DND-41 (cell line): Measurements from ENCODE around the gene SFT2D1.

ENCODE experiments used
- ATAC-seq: fragments of 200-7000 bp; cut with Tn5 transposase; 3 replicates; pipeline ENCODE4 v1.9.1; 2021; ENCODE audit warnings: low read depth; ENCODE audit not compliant: insufficient read depth
- DNase-seq: peaks from one replicate; pipeline ENCODE4 v3.0.0-alpha.2; 2020
- H2AFZ ChIP-seq: 2 replicates; pipeline ENCODE4 v1.6.0; 2012; ENCODE audit warnings: low read depth, low read length
- H3K27ac ChIP-seq: 2 replicates; pipeline ENCODE4 v1.5.1; 2012; ENCODE audit warnings: low read length, inconsistent platforms
- H3K27me3 ChIP-seq: fragments of 200-600 bp; sonication (generic); 2 replicates; pipeline ENCODE4 v1.6.0; 2012; ENCODE audit warnings: low read length, mild to moderate bottlenecking, inconsistent platforms; ENCODE audit not compliant: insufficient read depth, poor library complexity
- H3K36me3 ChIP-seq: 2 replicates; pipeline ENCODE4 v1.5.1; 2012; ENCODE audit warnings: low read length, inconsistent platforms; ENCODE audit not compliant: insufficient read depth
- H3K4me1 ChIP-seq: 2 replicates; pipeline ENCODE4 v1.5.1; 2012; ENCODE audit warnings: mild to moderate bottlenecking, low read length; ENCODE audit not compliant: insufficient read depth
- H3K4me2 ChIP-seq: 2 replicates; pipeline ENCODE4 v1.6.0; 2012; ENCODE audit warnings: mild to moderate bottlenecking, moderate library complexity, low read length, inconsistent platforms; ENCODE audit not compliant: insufficient read depth
- H3K4me3 ChIP-seq, 2 experiments: fragments of 200-600 bp in 1 of 2; shearing (Covaris generic) in 1 of 2; 2 replicates each; pipeline ENCODE4 v1.5.1; 2012 to 2016; ENCODE audit warnings: inconsistent platforms in 2 of 2, low read length in 2 of 2, mild to moderate bottlenecking in 2 of 2, low read depth in 1 of 2, moderate library complexity in 1 of 2
- H3K79me2 ChIP-seq: 2 replicates; pipeline ENCODE4 v1.6.0; 2012; ENCODE audit warnings: low read length, inconsistent platforms; ENCODE audit not compliant: insufficient read depth
- H3K9ac ChIP-seq: 2 replicates; pipeline ENCODE4 v1.6.0; 2012; ENCODE audit warnings: low read depth, mild to moderate bottlenecking, inconsistent platforms, low read length, moderate library complexity
- H3K9me3 ChIP-seq: 2 replicates; pipeline ENCODE4 v1.5.1; 2012; ENCODE audit warnings: low read length, moderate library complexity, mild to moderate bottlenecking, inconsistent platforms; ENCODE audit not compliant: insufficient read depth, severe bottlenecking
- H4K20me1 ChIP-seq: 2 replicates; pipeline ENCODE4 v1.6.0; 2012; ENCODE audit warnings: low read length; ENCODE audit not compliant: insufficient read depth
- CTCF ChIP-seq: IDR thresholded peaks from 2 replicates; pipeline ENCODE4 v1.5.1; 2012; ENCODE audit warnings: borderline replicate concordance, low read length, moderate library complexity, mild to moderate bottlenecking; ENCODE audit not compliant: poor library complexity, severe bottlenecking; ENCODE audit errors: extremely low read depth
- EZH2 ChIP-seq: IDR thresholded peaks from 3 replicates; pipeline ENCODE4 v1.6.1; 2012; ENCODE audit warnings: borderline replicate concordance, low read depth, mild to moderate bottlenecking, moderate library complexity, low read length, inconsistent platforms; ENCODE audit not compliant: severe bottlenecking

Gene SFT2D1

GRCh38 chr6:166343150-166343487 lies 774 bp upstream of the SFT2D1 start:
- DNase-seq, result no peak
- H2AFZ ChIP-seq, result peak overlapping the region; percentile 90
- peaks cover 29% of the 10 kb centered on the region for H4K20me1 ChIP-seq
- TF ChIP-seq CTCF (no peak), EZH2 (no peak)
- no peaks in the 10 kb centered on the region for H3K27me3 ChIP-seq
- H3K27ac ChIP-seq, result peak overlapping the region; percentile 77
- H3K36me3 ChIP-seq, result peaks cover 23% of the 10 kb centered on the region
- ATAC-seq, result no peak
- H3K4me2 ChIP-seq, result peak overlapping the region; percentile 67
- peak overlapping the region; percentile 76 to 79 for H3K4me3 ChIP-seq
- H3K9me3 ChIP-seq, result no peaks in the 10 kb centered on the region
- peak overlapping the region; percentile 87 for H3K9ac ChIP-seq
- peaks cover 48% of the 10 kb centered on the region for H3K79me2 ChIP-seq
- H3K4me1 ChIP-seq, result peaks cover 44% of the 10 kb centered on the region

- peak overlapping the region; percentile 67 for H3K4me2 ChIP-seq
- no peaks in the 10 kb centered on the region for H3K9me3 ChIP-seq
- peaks cover 60% of the 10 kb centered on the region for H3K79me2 ChIP-seq
- H3K4me1 ChIP-seq, result peaks cover 55% of the 10 kb centered on the region
- H2AFZ ChIP-seq, result peak overlapping the region; percentile 90
- peak overlapping the region; percentile 87 for H3K9ac ChIP-seq
- H3K27me3 ChIP-seq, result no peaks in the 10 kb centered on the region
- peaks cover 35% of the 10 kb centered on the region for H3K36me3 ChIP-seq
- DNase-seq, result peak; percentile 41
- peak overlapping the region; percentile 77 for H3K27ac ChIP-seq
- peak; percentile 53 for ATAC-seq
- TF ChIP-seq CTCF, result no peak
- no peak for TF ChIP-seq EZH2
- peak overlapping the region; percentile 76 to 79 for H3K4me3 ChIP-seq
- peaks cover 38% of the 10 kb centered on the region for H4K20me1 ChIP-seq
Observed at GRCh38 chr6:166341977-166342348, 382 bp downstream of the SFT2D1 start.

GRCh38 chr6:166341464-166341863 lies 881 bp downstream of the SFT2D1 start:
- H3K4me3 ChIP-seq, result peak overlapping the region; percentile 76 to 79
- peak overlapping the region; percentile 67 for H3K4me2 ChIP-seq
- DNase-seq, result no peak
- no peaks in the 10 kb centered on the region for H3K9me3 ChIP-seq
- H3K79me2 ChIP-seq, result peaks cover 65% of the 10 kb centered on the region
- peak overlapping the region; percentile 87 for H3K9ac ChIP-seq
- H4K20me1 ChIP-seq, result peaks cover 39% of the 10 kb centered on the region
- peak; percentile 23 for ATAC-seq
- peak overlapping the region; percentile 77 for H3K27ac ChIP-seq
- TF ChIP-seq EZH2 (no peak), CTCF (no peak)
- peaks cover 40% of the 10 kb centered on the region for H3K36me3 ChIP-seq
- H3K27me3 ChIP-seq, result no peaks in the 10 kb centered on the region
- peak overlapping the region; percentile 90 for H2AFZ ChIP-seq
- H3K4me1 ChIP-seq, result peaks cover 60% of the 10 kb centered on the region

- H3K4me2 ChIP-seq, result peak overlapping the region; percentile 67
- no peak overlapping the region for H3K9ac ChIP-seq
- H3K27me3 ChIP-seq, result no peaks in the 10 kb centered on the region
- H3K9me3 ChIP-seq, result no peaks in the 10 kb centered on the region
- peaks cover 46% of the 10 kb centered on the region for H4K20me1 ChIP-seq
- H3K36me3 ChIP-seq, result peaks cover 60% of the 10 kb centered on the region
- H3K4me1 ChIP-seq, result peaks cover 86% of the 10 kb centered on the region
- peak overlapping the region in 1 of 2 experiments; percentile 76; a peak in 2 of 4 replicates for H3K4me3 ChIP-seq
- peak overlapping the region; percentile 4; the same call in 1 of the 2 replicates for H3K27ac ChIP-seq
- TF ChIP-seq CTCF, result no peak
- no peak for TF ChIP-seq EZH2
- ATAC-seq (no peak), DNase-seq (no peak)
- peaks cover 91% of the 10 kb centered on the region for H3K79me2 ChIP-seq
- no peak overlapping the region for H2AFZ ChIP-seq
Observed at GRCh38 chr6:166338854-166339253, 3.5 kb downstream of the SFT2D1 start.
